GM23248 (cell line): ENCODE data around the gene GPATCH8. TPM values are rescaled to one million over a fixed set of nuclear protein-coding genes. Genes with fewer than 3 reads are reported as not detected.

Experiments
- DNase-seq: peaks from one replicate; pipeline ENCODE4 v3.0.0-alpha.2; 2015
- H2AFZ ChIP-seq: fragments of 200-600 bp; sonication (generic); 2 replicates; pipeline ENCODE4 v1.6.1; 2016; ENCODE audit warnings: antibody characterized with exemption
- H3F3A ChIP-seq: fragments of 200-600 bp; sonication (generic); 2 replicates; pipeline ENCODE4 v1.6.1; 2016; ENCODE audit warnings: mild to moderate bottlenecking, antibody characterized with exemption, mixed run types; ENCODE audit not compliant: insufficient read depth
- H3K27ac ChIP-seq: fragments of 200-600 bp; sonication (generic); 2 replicates; pipeline ENCODE4 v1.5.1; 2016; ENCODE audit warnings: mild to moderate bottlenecking
- H3K27me3 ChIP-seq: fragments of 200-600 bp; sonication (generic); replicated peaks from 2 replicates; pipeline ENCODE4 v1.6.1; 2016; ENCODE audit warnings: mild to moderate bottlenecking; ENCODE audit not compliant: insufficient read depth
- H3K36me3 ChIP-seq: fragments of 200-600 bp; sonication (generic); 2 replicates; pipeline ENCODE4 v1.6.1; 2016; ENCODE audit warnings: low read depth, mild to moderate bottlenecking
- H3K4me1 ChIP-seq: fragments of 200-600 bp; sonication (generic); 2 replicates; pipeline ENCODE4 v1.6.1; 2016; ENCODE audit warnings: mild to moderate bottlenecking; ENCODE audit not compliant: insufficient read depth
- H3K4me2 ChIP-seq: fragments of 200-600 bp; sonication (generic); one replicate; pipeline ENCODE4 v1.6.1; 2016; ENCODE audit warnings: mild to moderate bottlenecking; ENCODE audit not compliant: unreplicated experiment
- H3K4me3 ChIP-seq: fragments of 200-600 bp; sonication (generic); 2 replicates; pipeline ENCODE4 v1.5.1; 2016; ENCODE audit warnings: mild to moderate bottlenecking
- H3K79me2 ChIP-seq: fragments of 200-600 bp; sonication (generic); 2 replicates; pipeline ENCODE4 v1.6.1; 2016; ENCODE audit warnings: mild to moderate bottlenecking; ENCODE audit not compliant: insufficient read depth
- H3K9ac ChIP-seq: fragments of 200-600 bp; sonication (generic); 2 replicates; pipeline ENCODE4 v1.6.1; 2016; ENCODE audit warnings: mild to moderate bottlenecking
- H3K9me2 ChIP-seq: fragments of 200-600 bp; sonication (generic); 2 replicates; pipeline ENCODE4 v1.6.1; 2016; ENCODE audit warnings: mixed run types, mild to moderate bottlenecking, moderate library complexity; ENCODE audit not compliant: insufficient read depth
- H3K9me3 ChIP-seq: fragments of 200-600 bp; sonication (generic); one replicate; pipeline ENCODE4 v1.6.1; 2017; ENCODE audit warnings: low read depth
- H4K20me1 ChIP-seq: fragments of 200-600 bp; sonication (generic); 2 replicates; pipeline ENCODE4 v1.6.0; 2016; ENCODE audit not compliant: insufficient read depth
- EZH2 ChIP-seq: fragments of 200-600 bp; sonication (generic); IDR thresholded peaks from 2 replicates; pipeline ENCODE4 v1.6.1; 2018; ENCODE audit warnings: antibody characterized with exemption, mild to moderate bottlenecking; ENCODE audit not compliant: insufficient read depth, poor library complexity, severe bottlenecking
- EZH2phosphoT487 ChIP-seq: fragments of 200-600 bp; sonication (generic); IDR thresholded peaks from 2 replicates; pipeline ENCODE4 v1.6.1; 2018; ENCODE audit warnings: antibody characterized with exemption, moderate library complexity, mild to moderate bottlenecking, low read depth; ENCODE audit not compliant: insufficient read depth
- WGBS, 2 experiments: methylation state at CpG; one replicate each; pipeline ENCODE4 v1.1.6; 2015 to 2017; ENCODE audit warnings: low lambda C conversion rate in 2 of 2, low coverage in 1 of 2; ENCODE audit errors: missing lambda C conversion rate in 2 of 2; 5-methylcytosine and 5-hydroxymethylcytosine counted together
- in situ Hi-C: fragments of 300-500 bp; cut with MboI; formaldehyde crosslinking; loops from 2 replicates; pipeline ENCODE4 v1.15.0; 2020
- polyA plus RNA-seq: library from polyadenylated mRNA; unstranded; fragments of >200 nt; fragmentation: Nextera tagmentation; extraction: Ambion mirVana; gene quantifications from 2 replicates; pipeline ENCODE4 v1.2.1, GENCODE V29; 2016
- total RNA-seq: library from RNA; depleted of rRNA; stranded (reverse); fragments of >200 nt; shearing (Covaris generic); gene quantifications from 2 replicates; pipeline ENCODE4 v1.2.3, GENCODE V29; 2014

GPATCH8 gene
- total and polyA plus RNA-seq, 2 experiments from 2014 or later: 18.0 to 28.4 TPM

- WGBS, 2 experiments: 49 to 51% methylated on average over 15 to 17 of the region's 22 CpGs
- Histone ChIP-seq H3K27ac (no peak overlapping the region), H4K20me1 (no peaks in the 10 kb centered on the region), H3K9me3 (no peaks in the 10 kb centered on the region), H3F3A (no peaks in the 10 kb centered on the region), H3K79me2 (no peaks in the 10 kb centered on the region), H3K27me3 (no peaks in the 10 kb centered on the region), H2AFZ (peak overlapping the region; percentile 54; the same call in 1 of the 2 replicates), H3K4me2 (peak overlapping the region; percentile 69), H3K9ac (peak overlapping the region; percentile 41; the same call in 1 of the 2 replicates), H3K4me3 (peak overlapping the region; percentile 66), H3K4me1 (no peaks in the 10 kb centered on the region), H3K36me3 (no peaks in the 10 kb centered on the region), H3K9me2 (no peaks in the 10 kb centered on the region)
- in situ Hi-C loops: no loop called here
- TF ChIP-seq EZH2phosphoT487 (no peak), EZH2 (no peak)
- no peak for DNase-seq
These were observed 150.2 kb downstream of the GPATCH8 start for GRCh38 chr17:44352828-44353671.

GRCh38 chr17:44351961-44352827 is 151.0 kb downstream of the GPATCH8 start:
- H3K4me1 ChIP-seq: peaks cover 3% of the 10 kb centered on the region; the same call in 1 of the 2 replicates
- H3K9me3 ChIP-seq: no peaks in the 10 kb centered on the region
- DNase-seq: no peak
- H3K36me3 ChIP-seq: no peaks in the 10 kb centered on the region
- H3K9ac ChIP-seq: no peak overlapping the region
- H3K27me3 ChIP-seq: no peaks in the 10 kb centered on the region
- no peak overlapping the region for H2AFZ ChIP-seq
- no peak overlapping the region for H3K4me2 ChIP-seq
- H3K27ac ChIP-seq: no peak overlapping the region
- H3F3A ChIP-seq: peaks cover 3% of the 10 kb centered on the region
- TF ChIP-seq EZH2 (no peak), EZH2phosphoT487 (no peak)
- 86% methylated on average over 33 to 36 of the region's 36 CpGs for WGBS, 2 experiments
- H3K9me2 ChIP-seq: no peaks in the 10 kb centered on the region
- in situ Hi-C loops: no loop called here
- H4K20me1 ChIP-seq: no peaks in the 10 kb centered on the region
- H3K4me3 ChIP-seq: no peak overlapping the region
- no peaks in the 10 kb centered on the region for H3K79me2 ChIP-seq

- Histone ChIP-seq H3K9ac (no peak overlapping the region), H2AFZ (no peak overlapping the region), H3K79me2 (peaks cover 2% of the 10 kb centered on the region; the same call in 1 of the 2 replicates), H3K27ac (no peak overlapping the region), H3K9me2 (no peaks in the 10 kb centered on the region), H3K4me2 (no peak overlapping the region), H3K9me3 (no peaks in the 10 kb centered on the region), H3F3A (peaks cover 10% of the 10 kb centered on the region), H3K4me1 (peaks cover 3% of the 10 kb centered on the region; the same call in 1 of the 2 replicates), H3K27me3 (no peaks in the 10 kb centered on the region), H3K36me3 (no peaks in the 10 kb centered on the region), H4K20me1 (no peaks in the 10 kb centered on the region), H3K4me3 (no peak overlapping the region)
- 85 to 88% methylated on average over 7 to 8 of the region's 8 CpGs for WGBS, 2 experiments
- TF ChIP-seq EZH2: no peak
- no peak for TF ChIP-seq EZH2phosphoT487
- no peak for DNase-seq
- in situ Hi-C loops: no loop called here
These were observed 151.7 kb downstream of the GPATCH8 start for GRCh38 chr17:44351464-44351863.

GRCh38 chr17:44350733-44351226 is 152.4 kb downstream of the GPATCH8 start:
- TF ChIP-seq EZH2phosphoT487 (no peak), EZH2 (no peak)
- Histone ChIP-seq H3K4me1 (peaks cover 3% of the 10 kb centered on the region; the same call in 1 of the 2 replicates), H3K9me2 (no peaks in the 10 kb centered on the region), H4K20me1 (no peaks in the 10 kb centered on the region), H3F3A (peaks cover 16% of the 10 kb centered on the region), H3K9ac (no peak overlapping the region), H3K4me3 (no peak overlapping the region), H3K79me2 (peaks cover 9% of the 10 kb centered on the region; the same call in 1 of the 2 replicates), H3K4me2 (no peak overlapping the region), H3K27me3 (no peaks in the 10 kb centered on the region), H3K36me3 (no peaks in the 10 kb centered on the region), H2AFZ (no peak overlapping the region), H3K27ac (no peak overlapping the region), H3K9me3 (no peaks in the 10 kb centered on the region)
- peak; percentile 67 for DNase-seq
- in situ Hi-C loops: no loop called here
- WGBS, 2 experiments: 67 to 70% methylated on average over 5 to 6 of the region's 6 CpGs
